Measurements from ENCODE around the gene TMCO6.

The TMCO6 gene

DNA sequence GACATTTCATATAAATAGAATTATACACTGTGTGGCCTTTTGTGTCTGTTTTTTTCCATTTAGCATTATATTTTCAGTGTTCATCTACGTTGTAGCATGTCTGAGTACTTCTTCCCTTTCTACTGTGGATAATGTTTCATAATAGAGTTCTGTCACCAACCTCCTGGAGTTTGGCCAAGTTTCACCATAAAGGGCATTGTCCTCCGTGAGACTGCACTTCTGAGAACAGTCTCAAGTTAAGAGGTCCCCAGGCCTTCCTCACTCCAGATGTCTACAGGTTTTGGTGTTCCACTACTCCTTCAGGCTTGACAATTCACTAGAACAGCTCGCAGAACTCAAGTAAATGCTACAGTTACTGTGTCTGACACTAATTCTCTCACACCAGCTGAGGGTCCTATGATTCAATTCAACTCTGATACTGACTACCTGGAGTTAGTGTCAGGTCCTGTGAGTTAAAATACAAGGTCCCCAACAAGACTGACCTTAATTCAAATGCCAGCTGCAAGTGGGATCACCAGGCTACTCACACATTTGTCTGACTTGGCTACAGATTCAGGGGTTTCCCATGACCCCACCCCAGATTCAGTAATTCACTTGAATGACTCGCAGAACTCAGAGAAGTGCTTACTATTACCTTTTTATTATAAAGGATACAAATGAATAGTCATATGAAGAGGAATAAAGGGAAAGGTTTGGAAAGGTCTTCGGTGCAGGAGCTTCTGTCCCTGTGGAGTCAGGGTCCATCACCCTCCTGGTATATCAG, 43.5 kb upstream of the TMCO6 start:
- no peak overlapping the region for H3K4me3 ChIP-seq (ENCODE audit: low read depth, low read length)
- no peak overlapping the region for H3K27ac ChIP-seq (ENCODE audit: extremely low read depth, low read depth, low read length)
- CTCF ChIA-PET, result interaction anchor here (0.6 to 1.1 kb wide), 2 partner anchors 155 to 223 kb away, joined by 3 to 5 read pairs; no protein-coding TSS in a partner anchor
- peaks cover 8% of the 10 kb centered on the region; the same call in 1 of the 2 replicates for H3K4me1 ChIP-seq (ENCODE audit: control insufficient read depth, insufficient read depth, low read length)
- TF ChIP-seq ZFP3 (tag by site-specific recombination; IDR thresholded peaks at IDR 0.05; ENCODE audit: low read depth) (no peak), ZFHX2 (tag by site-specific recombination; conservative IDR thresholded peaks at IDR 0.05) (no peak), ZNF530 (tag by site-specific recombination; IDR thresholded peaks at IDR 0.05; ENCODE audit: low read depth) (no peak), ZNF433 (tag by site-specific recombination; IDR thresholded peaks at IDR 0.05; ENCODE audit: low read depth) (no peak), MYNN (tag by site-specific recombination; IDR thresholded peaks at IDR 0.05; ENCODE audit: borderline replicate concordance) (no peak), ZNF501 (tag by site-specific recombination; IDR thresholded peaks at IDR 0.05) (no peak), HOXC10 (CRISPR knock-in tag; IDR thresholded peaks at IDR 0.05) (no peak), ZNF214 (tag by site-specific recombination; IDR thresholded peaks at IDR 0.05; ENCODE audit: borderline replicate concordance) (no peak), ZNF335 (tag by site-specific recombination; conservative IDR thresholded peaks at IDR 0.05) (no peak; the same call in 1 of the 2 replicates), SP3 (tag by site-specific recombination; IDR thresholded peaks at IDR 0.05) (no peak), ZNF416 (tag by site-specific recombination; IDR thresholded peaks at IDR 0.05) (no peak), ZBTB17 (tag by site-specific recombination; IDR thresholded peaks at IDR 0.05) (no peak), KLF10 (tag by site-specific recombination; IDR thresholded peaks at IDR 0.05) (no peak), ZNF544 (tag by site-specific recombination; IDR thresholded peaks at IDR 0.05) (no peak), ZNF561 (tag by site-specific recombination; IDR thresholded peaks at IDR 0.05; ENCODE audit: borderline replicate concordance) (no peak)
- TF ChIP-seq, protein P1, sequence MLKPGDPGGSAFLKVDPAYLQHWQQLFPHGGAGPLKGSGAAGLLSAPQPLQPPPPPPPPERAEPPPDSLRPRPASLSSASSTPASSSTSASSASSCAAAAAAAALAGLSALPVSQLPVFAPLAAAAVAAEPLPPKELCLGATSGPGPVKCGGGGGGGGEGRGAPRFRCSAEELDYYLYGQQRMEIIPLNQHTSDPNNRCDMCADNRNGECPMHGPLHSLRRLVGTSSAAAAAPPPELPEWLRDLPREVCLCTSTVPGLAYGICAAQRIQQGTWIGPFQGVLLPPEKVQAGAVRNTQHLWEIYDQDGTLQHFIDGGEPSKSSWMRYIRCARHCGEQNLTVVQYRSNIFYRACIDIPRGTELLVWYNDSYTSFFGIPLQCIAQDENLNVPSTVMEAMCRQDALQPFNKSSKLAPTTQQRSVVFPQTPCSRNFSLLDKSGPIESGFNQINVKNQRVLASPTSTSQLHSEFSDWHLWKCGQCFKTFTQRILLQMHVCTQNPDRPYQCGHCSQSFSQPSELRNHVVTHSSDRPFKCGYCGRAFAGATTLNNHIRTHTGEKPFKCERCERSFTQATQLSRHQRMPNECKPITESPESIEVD (tag by site-specific recombination; IDR thresholded peaks at IDR 0.05), result no peak
- TF ChIP-seq, protein P2, sequence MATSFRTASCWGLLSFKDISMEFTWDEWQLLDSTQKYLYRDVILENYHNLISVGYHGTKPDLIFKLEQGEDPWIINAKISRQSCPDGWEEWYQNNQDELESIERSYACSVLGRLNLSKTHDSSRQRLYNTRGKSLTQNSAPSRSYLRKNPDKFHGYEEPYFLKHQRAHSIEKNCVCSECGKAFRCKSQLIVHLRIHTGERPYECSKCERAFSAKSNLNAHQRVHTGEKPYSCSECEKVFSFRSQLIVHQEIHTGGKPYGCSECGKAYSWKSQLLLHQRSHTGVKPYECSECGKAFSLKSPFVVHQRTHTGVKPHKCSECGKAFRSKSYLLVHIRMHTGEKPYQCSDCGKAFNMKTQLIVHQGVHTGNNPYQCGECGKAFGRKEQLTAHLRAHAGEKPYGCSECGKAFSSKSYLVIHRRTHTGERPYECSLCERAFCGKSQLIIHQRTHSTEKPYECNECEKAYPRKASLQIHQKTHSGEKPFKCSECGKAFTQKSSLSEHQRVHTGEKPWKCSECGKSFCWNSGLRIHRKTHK (tag by site-specific recombination; IDR thresholded peaks at IDR 0.05), result no peak
- TF ChIP-seq, protein P3, sequence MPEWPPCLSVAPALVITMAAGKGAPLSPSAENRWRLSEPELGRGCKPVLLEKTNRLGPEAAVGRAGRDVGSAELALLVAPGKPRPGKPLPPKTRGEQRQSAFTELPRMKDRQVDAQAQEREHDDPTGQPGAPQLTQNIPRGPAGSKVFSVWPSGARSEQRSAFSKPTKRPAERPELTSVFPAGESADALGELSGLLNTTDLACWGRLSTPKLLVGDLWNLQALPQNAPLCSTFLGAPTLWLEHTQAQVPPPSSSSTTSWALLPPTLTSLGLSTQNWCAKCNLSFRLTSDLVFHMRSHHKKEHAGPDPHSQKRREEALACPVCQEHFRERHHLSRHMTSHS (tag by site-specific recombination; IDR thresholded peaks at IDR 0.05), result no peak
- TF ChIP-seq, protein P4, sequence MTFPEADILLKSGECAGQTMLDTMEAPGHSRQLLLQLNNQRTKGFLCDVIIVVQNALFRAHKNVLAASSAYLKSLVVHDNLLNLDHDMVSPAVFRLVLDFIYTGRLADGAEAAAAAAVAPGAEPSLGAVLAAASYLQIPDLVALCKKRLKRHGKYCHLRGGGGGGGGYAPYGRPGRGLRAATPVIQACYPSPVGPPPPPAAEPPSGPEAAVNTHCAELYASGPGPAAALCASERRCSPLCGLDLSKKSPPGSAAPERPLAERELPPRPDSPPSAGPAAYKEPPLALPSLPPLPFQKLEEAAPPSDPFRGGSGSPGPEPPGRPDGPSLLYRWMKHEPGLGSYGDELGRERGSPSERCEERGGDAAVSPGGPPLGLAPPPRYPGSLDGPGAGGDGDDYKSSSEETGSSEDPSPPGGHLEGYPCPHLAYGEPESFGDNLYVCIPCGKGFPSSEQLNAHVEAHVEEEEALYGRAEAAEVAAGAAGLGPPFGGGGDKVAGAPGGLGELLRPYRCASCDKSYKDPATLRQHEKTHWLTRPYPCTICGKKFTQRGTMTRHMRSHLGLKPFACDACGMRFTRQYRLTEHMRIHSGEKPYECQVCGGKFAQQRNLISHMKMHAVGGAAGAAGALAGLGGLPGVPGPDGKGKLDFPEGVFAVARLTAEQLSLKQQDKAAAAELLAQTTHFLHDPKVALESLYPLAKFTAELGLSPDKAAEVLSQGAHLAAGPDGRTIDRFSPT (tag by site-specific recombination; IDR thresholded peaks at IDR 0.05), result no peak
- no peaks in the 10 kb centered on the region for H3K36me3 ChIP-seq (ENCODE audit: control insufficient read depth in 2 of 2, insufficient read depth in 1 of 2, low read length in 2 of 2)
- POLR2A ChIA-PET, result no interaction called here
- no peaks in the 10 kb centered on the region for H3K9me3 ChIP-seq (ENCODE audit: control insufficient read depth, insufficient read depth, low read depth, low read length)

Measured in HEK293 (cell line).